GM12801 (cell line): ENCODE data around the gene IRF5.

Source experiments
- TF ChIP-seq, protein P1 (sequence below): IDR thresholded peaks from one replicate; pipeline ENCODE4 v1.5.1; 2011; ENCODE audit warnings: control low read depth; ENCODE audit not compliant: insufficient read length; ENCODE audit errors: extremely low read depth

Gene IRF5

DNA sequence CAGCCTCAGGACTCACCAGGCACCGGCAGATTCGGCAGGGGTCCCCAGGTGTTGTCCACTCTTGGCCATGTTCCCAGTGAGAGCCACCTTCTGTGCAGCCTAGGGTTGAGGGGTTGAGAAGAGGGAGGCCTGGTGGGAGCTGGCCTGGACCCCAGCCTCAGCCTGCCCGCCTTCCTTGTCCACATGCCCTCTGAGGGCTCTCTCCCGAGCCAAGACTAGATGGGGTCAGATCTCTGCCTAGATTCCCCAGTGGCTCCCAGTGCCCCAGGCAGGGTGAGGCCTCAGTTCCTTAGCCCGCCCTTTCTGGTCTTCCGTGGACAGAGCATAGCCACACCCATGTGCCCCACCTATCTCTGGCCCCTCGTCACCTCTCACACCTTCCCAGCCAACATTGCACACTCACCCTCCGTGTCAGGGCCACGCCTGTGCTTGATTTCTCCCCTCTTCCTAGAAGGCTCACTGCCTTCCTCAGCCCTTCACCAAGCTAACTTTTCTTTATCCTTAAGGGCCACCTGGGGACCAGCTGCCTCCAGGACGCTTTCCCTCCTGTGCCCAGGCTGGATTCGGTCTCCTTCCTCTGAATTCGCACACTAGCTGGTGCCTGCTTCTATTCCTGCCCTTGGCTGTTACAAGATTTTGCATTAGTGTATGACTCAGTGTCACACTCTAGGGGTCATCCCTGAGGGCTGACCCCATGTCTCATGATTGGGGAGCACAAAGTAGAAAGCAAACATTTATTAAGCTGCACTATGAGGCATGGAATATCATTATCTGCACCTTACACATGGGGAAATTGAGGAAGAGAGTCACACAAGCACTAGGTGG is 34.8 kb upstream of the IRF5 start:
- TF ChIP-seq, protein P1, sequence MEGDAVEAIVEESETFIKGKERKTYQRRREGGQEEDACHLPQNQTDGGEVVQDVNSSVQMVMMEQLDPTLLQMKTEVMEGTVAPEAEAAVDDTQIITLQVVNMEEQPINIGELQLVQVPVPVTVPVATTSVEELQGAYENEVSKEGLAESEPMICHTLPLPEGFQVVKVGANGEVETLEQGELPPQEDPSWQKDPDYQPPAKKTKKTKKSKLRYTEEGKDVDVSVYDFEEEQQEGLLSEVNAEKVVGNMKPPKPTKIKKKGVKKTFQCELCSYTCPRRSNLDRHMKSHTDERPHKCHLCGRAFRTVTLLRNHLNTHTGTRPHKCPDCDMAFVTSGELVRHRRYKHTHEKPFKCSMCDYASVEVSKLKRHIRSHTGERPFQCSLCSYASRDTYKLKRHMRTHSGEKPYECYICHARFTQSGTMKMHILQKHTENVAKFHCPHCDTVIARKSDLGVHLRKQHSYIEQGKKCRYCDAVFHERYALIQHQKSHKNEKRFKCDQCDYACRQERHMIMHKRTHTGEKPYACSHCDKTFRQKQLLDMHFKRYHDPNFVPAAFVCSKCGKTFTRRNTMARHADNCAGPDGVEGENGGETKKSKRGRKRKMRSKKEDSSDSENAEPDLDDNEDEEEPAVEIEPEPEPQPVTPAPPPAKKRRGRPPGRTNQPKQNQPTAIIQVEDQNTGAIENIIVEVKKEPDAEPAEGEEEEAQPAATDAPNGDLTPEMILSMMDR: no peak

GRCh38 chr7:128903621-128904361 is 33.9 kb upstream of the IRF5 start:
- TF ChIP-seq, protein P1: no peak

- TF ChIP-seq, protein P1: no peak
These were observed 33.1 kb upstream of the IRF5 start for GRCh38 chr7:128904381-128905197.

DNA sequence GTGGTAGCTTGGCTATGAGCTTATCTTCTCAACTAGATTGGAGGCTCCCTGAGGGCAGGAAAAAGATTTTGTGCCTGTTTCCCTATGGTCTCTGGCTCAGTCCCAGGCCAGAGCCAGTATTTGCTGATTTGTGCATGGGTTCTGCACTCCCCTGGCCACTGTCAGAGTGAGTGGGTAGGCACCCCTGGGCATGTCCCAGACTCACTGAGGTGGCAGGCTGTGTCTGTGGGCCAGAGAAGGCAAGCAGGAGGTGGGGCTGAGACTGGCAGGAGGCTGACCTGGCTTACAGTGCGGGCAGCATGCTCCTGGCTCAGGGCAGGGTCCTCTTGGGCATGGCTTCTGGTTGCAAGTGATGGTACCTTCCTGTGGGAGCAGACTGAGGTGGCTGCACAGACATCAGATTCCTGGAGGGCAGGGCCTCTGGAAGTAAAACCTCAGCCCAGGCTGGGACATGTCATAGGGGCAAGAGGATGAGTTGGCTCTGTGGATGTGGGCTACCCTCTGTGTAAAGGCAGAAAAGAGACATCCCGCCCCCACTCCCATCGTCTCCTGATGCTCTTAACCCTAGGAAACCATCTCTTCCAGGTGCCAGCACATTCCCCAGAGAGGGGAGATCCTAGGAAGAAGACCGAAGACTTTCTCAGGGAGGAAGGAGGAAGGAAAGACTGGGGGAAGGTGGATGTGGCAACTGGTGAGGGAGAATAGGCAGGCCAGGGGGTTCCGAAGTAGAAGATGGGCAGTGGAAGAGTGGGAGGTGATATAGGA is 31.5 kb upstream of the IRF5 start:
- TF ChIP-seq, protein P1: no peak

DNA sequence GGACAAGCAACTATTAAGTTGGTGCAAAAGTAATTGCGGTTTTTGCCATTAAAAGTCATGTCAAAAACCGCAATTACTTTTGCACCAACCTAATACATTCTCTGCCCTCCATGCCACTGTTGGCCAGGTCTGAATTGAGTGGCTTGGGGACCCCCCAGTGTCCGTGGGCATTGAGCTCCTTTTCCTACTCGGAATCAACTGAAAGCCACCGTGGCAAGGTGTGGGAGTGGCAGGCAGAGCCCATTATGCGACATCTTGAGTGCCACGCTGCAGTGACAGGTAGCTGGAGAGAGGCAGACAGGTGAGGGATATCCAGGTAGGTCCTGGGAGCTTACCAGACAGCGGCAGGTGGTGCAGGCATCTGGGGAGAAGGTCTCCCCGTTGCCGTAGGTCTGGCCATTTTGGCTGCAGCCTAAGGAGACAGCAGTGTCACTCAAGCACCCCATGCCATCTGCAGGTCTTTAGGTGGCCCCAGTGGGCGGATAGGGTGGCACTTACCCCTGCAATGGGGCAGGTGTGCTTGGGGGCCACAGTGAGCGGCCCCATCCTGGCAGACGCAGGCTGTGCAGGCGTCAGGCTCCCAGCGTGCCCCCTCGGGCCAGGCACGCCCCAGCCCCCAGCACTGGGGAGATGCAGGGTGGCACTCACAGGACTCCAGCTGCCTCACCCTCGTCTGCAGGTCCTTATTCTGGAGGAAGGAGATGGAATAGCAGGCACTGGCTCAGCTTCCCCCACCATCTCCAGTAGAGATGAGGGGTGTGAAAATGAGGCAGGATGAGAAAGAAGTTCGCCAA is 30.8 kb upstream of the IRF5 start:
- TF ChIP-seq, protein P1: no peak

DNA sequence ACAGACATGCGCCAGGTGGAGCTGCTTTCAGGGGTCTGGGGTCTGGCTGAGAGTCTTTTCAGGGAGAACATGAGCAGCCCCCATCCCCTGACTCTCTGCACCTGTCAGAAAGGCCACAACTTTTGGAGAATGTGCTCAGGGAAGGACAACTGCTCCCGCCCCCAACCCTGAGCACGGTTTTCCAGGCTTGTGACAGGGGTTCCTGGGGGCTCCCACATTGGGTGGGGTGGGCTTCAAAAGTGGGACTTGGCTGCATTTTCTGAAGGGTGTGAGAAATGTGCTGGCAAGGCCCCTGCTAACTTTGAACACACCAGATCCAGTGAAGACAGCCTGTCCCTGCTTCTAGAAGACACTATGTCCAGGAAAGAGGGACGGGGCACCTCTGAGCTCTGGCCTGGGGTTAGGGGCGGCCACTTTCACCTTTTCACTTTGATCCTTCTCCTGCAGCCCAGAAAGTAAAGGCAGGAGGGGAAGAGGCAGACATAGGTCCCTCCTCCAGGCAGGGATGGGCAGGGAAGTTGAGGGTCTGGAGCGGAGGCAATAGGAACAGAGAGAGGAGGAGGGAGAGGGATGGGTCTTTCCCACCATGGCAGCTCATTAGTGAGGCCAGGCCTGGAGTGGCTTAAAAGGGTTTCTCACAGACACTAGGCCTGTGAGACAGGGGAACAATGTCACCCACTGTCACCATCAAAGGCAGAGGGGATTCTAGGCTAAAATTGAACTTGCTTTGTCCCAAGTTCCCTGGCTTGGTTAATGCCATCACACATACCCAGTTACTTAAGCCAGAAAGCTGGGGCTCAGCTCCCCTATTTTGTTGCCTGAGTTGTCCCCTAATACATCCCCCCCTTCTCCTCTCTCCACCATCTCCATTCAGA is 28.7 kb upstream of the IRF5 start:
- TF ChIP-seq, protein P1: no peak
